Ecto neural progenitor cell (in vitro differentiated cells): Measurements from ENCODE around the gene CRACDL.

Experiments used
- DNase-seq: peaks from one replicate; pipeline ENCODE4 v3.0.0-alpha.2; 2018; ENCODE audit warnings: low spot score

The CRACDL gene, protein sequence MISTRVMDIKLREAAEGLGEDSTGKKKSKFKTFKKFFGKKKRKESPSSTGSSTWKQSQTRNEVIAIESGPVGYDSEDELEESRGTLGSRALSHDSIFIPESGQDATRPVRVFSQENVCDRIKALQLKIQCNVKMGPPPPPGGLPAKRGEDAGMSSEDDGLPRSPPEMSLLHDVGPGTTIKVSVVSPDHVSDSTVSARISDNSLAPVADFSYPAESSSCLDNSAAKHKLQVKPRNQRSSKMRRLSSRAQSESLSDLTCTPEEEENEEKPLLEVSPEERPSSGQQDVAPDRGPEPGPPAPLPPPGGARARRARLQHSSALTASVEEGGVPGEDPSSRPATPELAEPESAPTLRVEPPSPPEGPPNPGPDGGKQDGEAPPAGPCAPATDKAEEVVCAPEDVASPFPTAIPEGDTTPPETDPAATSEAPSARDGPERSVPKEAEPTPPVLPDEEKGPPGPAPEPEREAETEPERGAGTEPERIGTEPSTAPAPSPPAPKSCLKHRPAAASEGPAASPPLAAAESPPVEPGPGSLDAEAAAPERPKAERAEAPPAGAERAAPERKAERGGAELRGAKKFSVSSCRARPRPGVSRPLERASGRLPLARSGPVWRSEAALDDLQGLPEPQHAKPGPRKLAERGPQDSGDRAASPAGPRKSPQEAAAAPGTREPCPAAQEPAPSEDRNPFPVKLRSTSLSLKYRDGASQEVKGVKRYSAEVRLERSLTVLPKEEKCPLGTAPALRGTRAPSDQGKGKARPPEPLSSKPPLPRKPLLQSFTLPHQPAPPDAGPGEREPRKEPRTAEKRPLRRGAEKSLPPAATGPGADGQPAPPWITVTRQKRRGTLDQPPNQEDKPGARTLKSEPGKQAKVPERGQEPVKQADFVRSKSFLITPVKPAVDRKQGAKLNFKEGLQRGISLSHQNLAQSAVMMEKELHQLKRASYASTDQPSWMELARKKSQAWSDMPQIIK

DNA sequence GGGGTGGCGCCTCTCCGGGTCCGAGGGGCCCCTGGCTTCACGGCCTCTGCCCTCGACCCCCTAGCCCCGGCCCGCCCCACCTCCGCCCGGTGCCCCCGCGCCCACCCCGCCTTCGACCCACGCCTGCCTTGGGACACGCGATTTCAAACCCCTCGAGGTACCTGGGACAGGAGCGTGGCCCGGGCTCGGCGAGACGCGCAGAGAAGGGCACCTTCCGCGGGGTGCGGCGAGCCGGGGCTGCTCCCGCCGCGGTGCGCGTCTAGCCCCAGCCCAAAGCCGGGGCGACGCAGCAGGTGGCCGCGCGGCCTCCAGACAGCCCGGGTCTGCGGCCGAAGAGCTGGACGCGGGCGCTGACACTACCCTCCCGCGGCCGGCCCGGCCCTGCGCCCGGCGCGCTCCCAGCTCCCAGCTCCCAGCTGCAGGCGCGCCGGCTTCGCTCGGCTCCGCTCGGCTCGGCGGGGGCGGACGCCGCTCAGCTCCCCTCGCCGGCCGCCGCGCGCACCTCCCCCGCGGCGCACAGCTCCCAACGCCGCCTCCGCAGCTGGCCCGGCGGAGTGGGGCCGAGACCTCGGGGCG lies at the start of gene CRACDL:
Gene CRACDL (minus strand): TSS at position 449 of the 576 bp plus-strand sequence. CDS start 89,425 bp downstream, outside the sequence.
- peak; percentile 62 for DNase-seq

DNA sequence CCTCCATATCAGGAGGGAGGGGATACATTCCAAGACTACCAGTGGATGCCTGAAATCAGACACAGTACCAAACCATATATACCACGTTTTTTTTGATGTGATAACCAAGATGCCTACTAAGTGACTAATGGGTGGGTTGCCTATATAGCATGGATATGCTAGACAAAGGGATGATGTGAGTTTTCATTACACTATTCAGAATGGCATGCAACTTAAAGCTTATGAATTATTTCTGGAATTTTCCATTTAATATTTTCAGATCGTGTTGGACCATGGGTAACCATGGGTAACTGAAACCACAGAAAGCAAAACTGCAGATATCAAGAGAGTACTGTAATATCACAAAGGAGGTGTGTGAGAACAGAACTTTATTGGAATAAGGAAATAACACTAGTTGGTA lies 39.6 kb upstream of the CRACDL start:
- DNase-seq, result no peak

DNA sequence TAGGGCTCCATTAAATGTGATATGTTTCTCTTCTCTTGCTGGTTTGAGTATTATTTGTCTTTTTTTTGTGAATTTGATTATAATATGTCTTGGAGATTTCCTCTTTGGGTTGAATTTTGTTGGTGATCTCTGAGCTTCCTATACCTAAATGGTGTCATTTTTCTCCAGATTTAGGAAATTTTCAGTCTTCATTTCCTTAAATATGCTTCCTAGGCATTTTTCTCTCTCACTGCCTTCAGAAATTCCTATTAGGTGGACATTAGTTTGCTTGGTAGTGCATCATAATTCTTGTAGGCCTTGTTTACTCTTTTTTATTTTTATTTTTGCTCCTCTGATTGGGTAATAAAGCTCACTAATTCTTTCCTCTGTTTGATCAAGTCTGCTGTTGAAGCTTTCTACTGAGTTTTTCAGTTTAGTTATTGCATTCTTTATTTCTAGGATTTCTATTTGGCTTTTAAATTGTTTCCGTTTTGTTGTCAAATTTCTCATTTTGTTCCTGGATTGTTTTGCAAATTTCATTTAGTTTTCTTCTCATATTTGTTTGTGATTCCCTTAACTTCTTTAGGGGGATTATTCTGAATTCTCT lies 36.6 kb upstream of the CRACDL start:
- no peak for DNase-seq

DNA sequence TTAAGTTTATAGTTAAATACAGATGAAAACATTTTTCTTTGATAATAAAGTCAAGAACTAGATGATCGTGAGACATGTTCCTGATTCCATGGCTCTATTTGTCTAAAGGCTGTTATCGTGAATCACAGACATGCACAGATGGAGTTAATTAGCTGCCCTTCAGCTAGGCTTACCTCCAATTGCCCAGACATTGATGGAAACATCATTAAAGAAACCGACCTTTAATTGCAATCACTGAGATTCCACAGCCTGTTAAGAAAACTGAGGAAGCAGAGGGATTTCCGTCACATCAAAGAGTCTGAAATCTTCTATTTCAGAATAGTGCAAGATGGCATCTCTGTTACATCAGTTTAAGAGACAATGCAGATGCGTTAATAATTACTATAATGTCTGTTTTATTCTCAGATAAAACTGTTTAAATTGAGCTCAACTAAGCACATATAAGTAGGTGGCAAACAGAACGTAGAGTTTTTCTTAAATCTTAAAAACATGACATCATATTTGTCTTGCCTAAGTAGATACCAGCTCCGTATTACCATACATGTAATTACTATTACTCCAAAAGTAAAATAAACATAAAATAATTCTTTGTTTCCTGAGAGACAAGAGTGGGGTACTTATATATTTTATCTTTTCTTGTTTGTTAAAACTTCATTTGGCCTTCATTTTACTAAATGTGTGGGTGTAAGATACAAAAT lies 23.9 kb upstream of the CRACDL start:
- DNase-seq, result no peak

DNA sequence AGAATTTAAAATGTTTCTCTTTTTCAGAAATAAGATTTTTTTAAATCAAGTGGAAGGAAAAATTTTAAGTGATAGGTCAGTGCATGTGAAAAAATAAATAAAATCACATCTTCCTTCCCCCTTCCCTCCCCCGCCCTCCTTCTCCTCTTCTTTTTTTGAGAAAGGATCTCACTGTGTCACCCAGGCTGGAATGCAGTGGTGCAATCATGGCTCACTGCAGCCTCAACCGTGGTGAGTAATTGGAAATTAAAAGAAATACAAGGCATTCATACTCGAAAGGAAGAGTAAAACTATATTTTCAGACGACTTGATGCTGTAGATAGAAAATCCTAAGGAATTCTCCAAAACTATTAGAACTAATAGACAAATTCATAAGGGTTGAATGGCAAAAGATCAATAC lies 16.9 kb upstream of the CRACDL start:
- DNase-seq, result no peak

DNA sequence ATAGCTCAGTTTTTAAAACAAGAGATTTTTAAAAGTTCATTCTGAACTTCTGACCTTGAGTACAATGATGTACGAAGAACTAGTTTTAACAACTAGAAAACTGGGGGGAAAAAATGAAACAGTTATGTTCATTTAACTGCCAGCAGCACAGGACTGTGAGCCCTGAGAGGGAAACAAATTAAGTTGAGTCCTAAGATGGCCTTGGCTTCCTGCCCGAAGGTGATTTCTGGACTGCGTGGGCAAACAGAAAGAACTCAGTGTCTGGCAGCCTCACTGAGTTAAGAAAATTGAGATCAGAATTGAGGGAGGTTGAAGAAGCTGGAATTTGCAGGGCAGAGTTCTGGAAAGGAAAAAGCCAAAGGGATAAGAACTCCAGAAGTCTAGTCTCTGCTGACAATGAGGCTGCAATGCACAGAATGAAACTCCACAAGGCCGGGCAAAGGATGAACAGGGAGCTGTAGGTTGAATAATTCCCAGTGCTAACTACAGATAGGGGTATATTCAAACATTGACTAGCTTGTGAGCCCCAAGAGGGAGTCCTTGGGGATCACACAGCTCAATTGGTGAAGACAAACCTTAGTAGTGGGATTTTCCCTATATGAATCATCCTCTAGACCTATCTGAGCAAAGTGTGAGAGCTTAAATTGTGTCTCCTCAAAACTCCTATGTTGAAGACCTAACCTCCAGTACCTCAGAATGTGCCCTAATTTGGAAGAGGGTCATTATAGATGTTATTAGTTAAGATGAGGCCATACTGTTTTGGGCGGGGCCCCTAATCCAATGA lies 13.1 kb upstream of the CRACDL start:
- no peak for DNase-seq

DNA sequence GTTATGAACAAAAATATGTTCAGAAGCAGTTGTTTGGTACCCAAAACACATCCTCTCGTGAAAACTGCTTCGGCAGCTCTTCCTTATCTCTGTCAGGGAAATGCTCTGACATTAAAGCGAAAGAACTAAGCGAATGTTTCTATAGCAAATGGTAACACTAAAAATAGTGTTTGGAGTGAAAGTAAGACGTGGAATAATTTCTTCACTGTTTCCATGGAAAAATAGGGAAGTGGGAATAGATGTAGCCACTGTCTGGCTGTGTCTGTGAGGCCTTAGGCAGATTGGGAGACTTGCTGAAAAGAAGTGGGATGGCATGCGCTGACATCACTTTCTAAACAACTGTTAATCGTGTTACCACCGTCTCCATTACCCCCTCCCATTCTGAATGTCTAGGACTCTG lies 11.5 kb upstream of the CRACDL start:
- DNase-seq, result no peak

DNA sequence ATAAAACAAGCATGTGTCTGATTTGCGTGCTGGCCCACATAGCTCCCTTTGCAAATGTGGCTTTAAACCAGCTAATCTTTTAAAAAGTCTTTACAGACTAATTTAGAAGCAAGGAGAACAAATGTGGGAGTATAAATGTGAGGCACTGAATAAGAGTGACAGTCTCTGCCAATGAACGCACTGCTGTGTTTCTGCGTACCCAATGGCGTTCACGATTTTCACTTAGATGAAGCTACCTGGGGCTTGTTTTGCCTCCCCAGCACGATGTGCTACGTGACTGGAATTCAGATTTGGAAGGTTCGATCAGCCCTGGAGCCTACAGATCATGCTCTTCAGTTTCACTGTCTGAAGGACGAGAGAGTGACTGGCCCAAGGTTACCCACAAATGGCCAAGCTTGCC lies 10.8 kb upstream of the CRACDL start:
- no peak for DNase-seq

DNA sequence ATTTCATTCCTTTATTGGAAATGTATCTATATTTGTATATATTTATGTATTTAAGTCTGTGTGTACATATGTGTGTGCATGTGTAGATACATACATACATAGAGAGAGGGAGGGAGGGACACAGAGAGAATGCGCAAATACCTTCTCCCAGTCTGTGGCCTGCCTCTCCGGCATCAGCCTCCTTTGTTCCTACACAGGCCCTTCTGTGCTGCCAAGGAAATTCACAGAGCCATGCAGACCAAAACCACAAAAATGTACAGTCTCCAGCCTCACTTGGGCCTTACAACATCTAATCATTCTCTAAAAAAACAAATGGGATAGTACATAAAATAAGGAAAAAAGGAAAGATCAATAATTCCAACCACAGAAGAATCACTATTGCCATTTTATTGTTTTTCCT lies 8.8 kb upstream of the CRACDL start:
- DNase-seq, result no peak

DNA sequence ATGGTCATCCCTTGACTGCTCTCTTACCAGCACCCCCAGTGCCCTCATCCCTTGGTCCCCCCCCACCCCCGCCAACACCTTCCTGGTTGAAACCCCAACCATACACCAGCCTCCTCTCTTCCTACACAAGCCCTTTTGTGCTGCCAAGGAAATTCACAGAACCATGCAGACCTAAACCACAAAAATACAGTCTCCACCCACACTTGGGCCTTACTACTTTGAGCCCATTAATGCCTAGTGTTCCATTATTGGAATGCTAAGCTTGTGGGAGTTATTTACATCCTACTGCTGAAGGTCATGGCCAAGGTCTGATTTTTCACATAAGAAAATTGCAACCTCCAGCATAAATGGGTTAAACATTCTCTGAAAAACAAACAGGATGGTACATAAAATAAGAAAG lies 4.1 kb upstream of the CRACDL start:
- DNase-seq, result no peak

DNA sequence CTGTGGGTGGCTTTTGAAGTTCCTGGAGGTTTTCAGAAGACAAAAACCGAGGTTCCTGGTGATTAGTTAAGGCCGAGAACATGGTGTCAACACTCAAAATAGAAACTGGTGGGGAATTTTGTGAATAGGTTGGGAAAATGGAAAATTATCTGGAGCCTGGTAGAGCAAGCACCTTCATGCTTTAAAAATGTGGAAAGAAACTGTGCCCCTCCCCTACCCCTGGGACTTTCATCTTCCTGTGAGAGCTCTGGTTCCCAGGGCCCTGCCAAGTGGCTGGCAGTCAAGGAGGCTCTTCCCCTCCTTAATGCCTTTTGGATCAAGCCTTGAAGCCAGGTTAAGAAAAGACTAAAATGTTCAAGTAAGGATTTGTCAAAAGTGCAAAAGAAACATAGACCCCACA lies 1.9 kb upstream of the CRACDL start:
- no peak for DNase-seq

DNA sequence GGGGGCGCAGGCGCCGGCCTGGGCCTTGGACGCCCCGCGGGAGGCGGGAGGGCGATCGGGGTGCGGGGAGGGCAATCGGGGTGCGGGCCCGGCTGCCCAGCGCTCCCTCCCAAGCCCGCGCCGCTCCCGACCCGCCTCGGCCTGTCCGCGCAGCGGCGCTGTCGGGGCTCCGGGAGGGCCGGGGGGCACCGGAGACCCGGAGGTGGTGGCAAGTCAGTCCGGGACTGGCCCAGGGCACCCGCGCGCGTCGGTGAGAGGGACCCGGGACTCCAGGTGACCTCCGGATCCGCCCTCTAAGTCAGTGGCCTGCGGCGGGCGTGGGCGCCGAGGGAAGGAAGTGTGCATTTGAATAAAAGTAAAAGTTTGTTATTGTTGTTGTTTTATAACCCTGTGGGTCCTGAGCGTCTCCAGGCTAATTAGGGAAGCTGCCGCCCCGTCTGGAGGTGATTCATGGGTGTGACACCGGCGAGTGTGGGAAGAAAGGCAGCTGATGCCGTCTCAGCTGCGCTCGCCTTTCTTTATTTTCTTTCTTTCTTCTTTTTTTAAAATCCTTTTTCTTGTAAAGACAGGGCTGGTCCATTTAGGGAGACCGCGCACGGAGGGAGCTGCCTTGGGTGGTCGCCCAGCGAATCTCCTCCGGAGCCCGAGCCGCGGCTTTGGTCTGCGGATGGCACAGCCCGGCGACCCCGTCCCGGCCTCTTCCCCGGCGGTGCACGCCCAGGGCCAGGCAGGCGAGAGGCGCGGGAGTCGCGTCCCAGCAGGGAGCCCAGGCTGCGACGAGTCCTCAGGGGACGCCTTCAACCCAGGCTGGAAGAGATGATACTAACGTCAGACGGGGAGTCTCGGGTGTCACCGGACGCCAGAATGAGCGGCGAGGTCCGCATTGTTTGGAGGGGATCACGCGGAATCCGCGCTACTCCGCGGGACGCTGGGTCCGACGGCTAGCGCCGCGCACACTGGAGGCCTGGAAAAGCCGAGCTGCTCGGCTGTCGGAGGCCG lies 627 bp upstream of the CRACDL start:
- peak; percentile 64 for DNase-seq

DNA sequence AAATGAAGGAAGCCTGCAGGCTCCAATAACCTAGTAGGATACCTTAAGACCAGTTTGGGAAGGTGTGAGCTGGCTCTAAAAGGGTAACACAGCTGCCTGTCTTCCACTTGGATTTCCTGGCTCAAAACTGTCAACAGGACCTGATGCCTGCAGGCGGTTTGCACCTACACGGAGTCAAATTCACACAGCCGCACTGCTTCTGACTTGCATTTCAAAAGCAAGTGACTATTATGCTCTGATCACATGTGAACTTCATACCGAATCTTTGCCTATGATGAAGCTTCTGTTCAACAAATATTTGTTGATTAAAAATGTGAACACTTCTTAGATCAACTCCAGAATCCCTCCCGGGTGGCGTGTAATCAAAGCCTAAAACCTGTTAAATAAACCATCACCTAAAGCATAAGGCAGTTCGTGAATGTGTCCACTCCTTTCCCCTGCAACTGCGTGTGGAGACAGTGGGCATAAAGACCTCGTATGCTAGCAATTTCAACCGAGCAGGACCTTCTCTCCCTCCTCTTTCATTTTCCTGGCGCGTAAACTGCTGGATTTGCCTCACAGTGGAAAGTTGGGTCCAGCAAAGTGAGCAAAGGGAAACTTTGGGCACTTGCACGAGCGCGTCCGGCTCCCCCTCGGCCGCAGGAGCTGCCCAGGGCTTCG lies 784 bp downstream of the CRACDL start:
- no peak for DNase-seq

DNA sequence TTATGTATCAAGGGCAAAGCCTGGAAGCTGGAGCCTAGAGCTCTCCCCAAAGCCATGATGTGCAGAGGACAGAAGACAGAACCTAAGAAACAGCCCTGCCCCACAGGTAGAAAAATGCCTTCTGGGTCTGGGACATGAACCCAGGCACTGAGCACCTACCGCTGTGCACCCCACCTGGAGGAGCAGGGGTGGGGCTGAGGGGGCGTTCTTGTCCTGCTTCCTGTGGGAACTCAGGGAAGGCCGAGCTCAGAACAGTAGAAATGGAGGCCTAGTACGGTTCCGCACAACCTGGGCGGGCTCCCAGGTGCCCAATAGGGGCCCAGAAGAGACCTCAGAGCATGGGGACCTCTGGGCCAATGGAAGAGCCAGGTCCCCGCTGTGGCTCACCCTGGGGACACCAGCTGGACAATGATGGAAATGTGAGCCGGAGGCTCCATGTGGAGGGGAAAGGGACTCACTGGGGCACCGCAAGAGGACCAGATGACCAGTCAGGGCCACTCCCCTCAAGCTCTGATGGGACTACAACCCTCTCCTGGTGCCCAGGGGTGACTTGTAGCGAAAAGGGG lies 3.2 kb downstream of the CRACDL start:
- no peak for DNase-seq

DNA sequence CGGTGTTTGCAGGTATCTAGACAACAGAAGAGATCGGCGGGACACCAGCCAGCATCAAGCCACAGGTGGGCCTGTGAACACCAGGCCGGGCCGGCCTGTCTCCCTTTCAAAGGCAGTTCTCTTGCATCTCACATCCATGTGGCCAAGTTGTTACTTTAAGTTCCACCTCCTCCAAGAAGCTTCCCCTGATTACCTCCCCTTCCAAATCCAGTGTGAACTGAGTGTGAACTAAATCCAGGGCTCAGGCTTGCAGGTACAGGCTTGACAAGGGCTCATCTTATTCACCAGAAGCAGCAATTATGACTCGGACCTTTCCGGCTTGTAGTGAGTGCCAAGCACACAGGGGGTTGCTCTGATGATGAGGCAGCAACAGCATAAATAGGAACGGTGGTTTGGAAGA lies 3.9 kb downstream of the CRACDL start:
- no peak for DNase-seq

DNA sequence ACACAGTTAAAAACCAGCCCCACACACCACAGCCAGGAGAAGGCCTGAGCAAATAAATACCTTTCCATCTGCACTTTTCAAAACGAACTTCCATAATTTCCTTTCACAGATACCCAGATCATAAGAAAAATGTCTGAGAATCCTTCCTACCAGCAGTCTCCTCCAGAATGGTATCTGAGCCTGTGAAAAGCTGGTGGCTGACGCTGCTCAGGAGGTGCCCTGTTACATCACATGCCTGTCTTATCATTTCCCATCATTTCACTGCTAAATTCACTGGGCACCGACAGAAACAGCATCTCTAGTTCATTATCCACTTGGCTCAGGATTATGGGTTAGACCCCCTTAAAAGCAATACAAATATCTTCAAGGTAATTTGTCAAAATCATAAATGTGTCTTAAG lies 4.4 kb downstream of the CRACDL start:
- DNase-seq, result no peak

DNA sequence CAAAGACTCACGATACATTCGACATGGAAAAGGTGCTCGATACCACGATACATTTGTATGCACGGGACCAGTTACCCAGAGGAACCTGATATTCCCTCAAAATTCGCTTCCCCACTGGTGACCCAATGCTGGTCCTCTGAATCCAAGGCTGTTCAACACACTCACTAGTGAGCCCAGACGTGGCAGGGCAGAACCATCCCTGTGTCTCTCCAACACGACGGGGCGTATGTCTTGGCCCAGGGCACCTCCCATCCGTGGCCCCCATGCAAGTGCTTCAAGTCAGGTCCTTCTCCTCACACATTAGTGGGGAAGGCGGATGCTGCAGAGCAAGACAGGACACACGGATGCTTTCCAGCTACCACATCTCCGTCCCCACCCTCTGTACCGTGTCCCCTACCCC lies 6.1 kb downstream of the CRACDL start:
- DNase-seq, result no peak

DNA sequence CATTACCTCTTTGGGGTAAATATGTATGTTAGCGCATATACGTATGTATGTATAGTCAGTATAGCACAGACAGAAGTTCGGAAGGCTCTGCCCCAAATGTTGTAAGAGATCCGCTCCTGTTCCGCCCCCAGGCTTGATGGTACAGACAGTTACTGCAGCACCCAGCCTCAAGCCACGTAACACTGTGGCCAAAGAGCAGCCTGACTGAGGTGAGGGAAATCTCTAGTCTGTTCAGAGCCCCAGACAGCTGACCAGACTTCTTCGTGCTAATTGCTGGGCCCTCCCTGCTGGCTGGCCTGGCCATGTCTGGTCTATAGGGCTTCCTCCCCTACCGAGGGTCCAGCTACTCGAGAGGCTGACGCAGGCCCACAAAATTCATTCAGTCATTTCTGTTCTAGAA lies 7.8 kb downstream of the CRACDL start:
- no peak for DNase-seq

DNA sequence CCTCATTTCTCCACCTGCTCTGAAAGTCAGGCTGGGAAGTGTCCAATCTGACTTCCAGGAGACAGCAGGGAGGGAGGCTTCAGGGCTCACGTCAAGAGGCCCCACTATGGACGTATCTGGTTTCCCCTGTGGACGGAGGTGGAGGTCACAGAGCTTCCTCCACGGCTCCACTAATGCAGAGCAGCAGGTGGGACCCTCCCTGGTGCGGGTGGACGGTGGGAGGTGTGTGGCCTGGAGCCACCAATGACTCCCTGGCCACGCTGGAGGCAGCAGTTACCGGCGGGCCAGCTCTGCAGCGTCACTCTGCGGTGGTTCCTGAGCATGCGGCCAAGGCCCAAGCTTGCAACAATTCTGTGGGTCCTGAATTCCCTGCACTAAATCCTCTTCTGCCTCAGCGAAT lies 9.0 kb downstream of the CRACDL start:
- DNase-seq, result no peak
